Fibroblast of mammary gland (primary cell): ENCODE results near the gene SLC10A2.

ENCODE experiments used
- DNase-seq: peaks from one replicate; pipeline ENCODE4 v3.0.0-alpha.2; 2010; ENCODE audit warnings: low read depth
- H3K4me3 ChIP-seq: 2 replicates; pipeline ENCODE4 v1.5.1; 2011; ENCODE audit warnings: low read depth, mild to moderate bottlenecking, low read length, moderate library complexity; ENCODE audit not compliant: control insufficient read depth
- CTCF ChIP-seq: conservative IDR thresholded peaks from 2 replicates; pipeline ENCODE4 v1.5.1; 2011; ENCODE audit warnings: low read depth, low read length, inconsistent platforms; ENCODE audit not compliant: control insufficient read depth, insufficient read depth

The SLC10A2 gene

GRCh38 chr13:103009051-103009840 lies 57.0 kb downstream of the SLC10A2 start:
- peak; percentile 44 for DNase-seq
- H3K4me3 ChIP-seq: no peak overlapping the region
- TF ChIP-seq CTCF: no peak

- no peak overlapping the region for H3K4me3 ChIP-seq
- DNase-seq: no peak
- no peak for TF ChIP-seq CTCF
Measured at GRCh38 chr13:103007427-103007762, 58.8 kb downstream of the SLC10A2 start.

- DNase-seq: no peak
- TF ChIP-seq CTCF: no peak
- no peak overlapping the region for H3K4me3 ChIP-seq
Measured at GRCh38 chr13:103006641-103007426, 59.4 kb downstream of the SLC10A2 start.

GRCh38 chr13:103004661-103005345 lies 61.4 kb downstream of the SLC10A2 start:
- no peak for DNase-seq
- no peak for TF ChIP-seq CTCF
- H3K4me3 ChIP-seq: no peak overlapping the region

GRCh38 chr13:103003631-103004030 lies 62.6 kb downstream of the SLC10A2 start:
- DNase-seq: no peak
- no peak overlapping the region for H3K4me3 ChIP-seq
- TF ChIP-seq CTCF: no peak

- H3K4me3 ChIP-seq: no peak overlapping the region
- no peak for TF ChIP-seq CTCF
- no peak for DNase-seq
Measured at GRCh38 chr13:103002279-103002678, 63.9 kb downstream of the SLC10A2 start.
